ENCODE results near the gene HNRNPUL2.
"Not testable (repeated sequence)": the region's sequence is repeated elsewhere in the genome, so short reads cannot be mapped to it uniquely, and the experiment has no call there.

The HNRNPUL2 gene

GRCh38 chr11:62727165-62727871 lies at the start of gene HNRNPUL2:
Gene HNRNPUL2 (minus strand): TSS chr11:62727457. CDS start chr11:62727156, 301 bp downstream.
- Histone ChIP-seq H3K4me3 (ENCODE audit: low read length) (peak within 1 kb of the TSS; percentile 66), H3K27me3 (ENCODE audit: control insufficient read depth, insufficient read depth, low read length) (no peaks in the 10 kb centered on the region), H3K27ac (ENCODE audit: low read length) (peak within 1 kb of the TSS; percentile 90), H3K36me3 (ENCODE audit: control insufficient read depth, low read depth, low read length) (peaks cover 29% of the 10 kb centered on the region), H3K9ac (ENCODE audit: low read length) (peak within 1 kb of the TSS; percentile 77), H3K9me3 (ENCODE audit: control insufficient read depth, low read depth, low read length) (no peaks in the 10 kb centered on the region), H3K4me1 (ENCODE audit: control insufficient read depth, low read depth, low read length) (peaks cover 15% of the 10 kb centered on the region)

- H3K4me1 ChIP-seq (ENCODE audit: control insufficient read depth, low read depth, low read length): no peaks in the 10 kb centered on the region
- H3K9me3 ChIP-seq (ENCODE audit: control insufficient read depth, low read depth, low read length): no peaks in the 10 kb centered on the region
- H3K9ac ChIP-seq (ENCODE audit: low read length): no peak overlapping the region
- H3K4me3 ChIP-seq (ENCODE audit: low read length): no peak overlapping the region
- peaks cover 30% of the 10 kb centered on the region for H3K36me3 ChIP-seq (ENCODE audit: control insufficient read depth, low read depth, low read length)
- no peak overlapping the region for H3K27ac ChIP-seq (ENCODE audit: low read length)
- no peaks in the 10 kb centered on the region for H3K27me3 ChIP-seq (ENCODE audit: control insufficient read depth, insufficient read depth, low read length)
Observed at GRCh38 chr11:62775646-62776045, 48.4 kb upstream of the HNRNPUL2 start.

- H3K9ac ChIP-seq (ENCODE audit: low read length): no peak overlapping the region
- no peaks in the 10 kb centered on the region for H3K9me3 ChIP-seq (ENCODE audit: control insufficient read depth, low read depth, low read length)
- no peak overlapping the region for H3K4me3 ChIP-seq (ENCODE audit: low read length)
- no peaks in the 10 kb centered on the region for H3K27me3 ChIP-seq (ENCODE audit: control insufficient read depth, insufficient read depth, low read length)
- H3K36me3 ChIP-seq (ENCODE audit: control insufficient read depth, low read depth, low read length): peaks cover 30% of the 10 kb centered on the region
- H3K4me1 ChIP-seq (ENCODE audit: control insufficient read depth, low read depth, low read length): no peaks in the 10 kb centered on the region
- H3K27ac ChIP-seq (ENCODE audit: low read length): no peak overlapping the region
Observed at GRCh38 chr11:62774407-62774806, 47.1 kb upstream of the HNRNPUL2 start.

GRCh38 chr11:62771144-62772021 lies 44.1 kb upstream of the HNRNPUL2 start, which contains the start of gene TAF6L:
Gene TAF6L (plus strand): TSS chr11:62771396. CDS start chr11:62775784, 4,388 bp downstream.
- H3K27me3 ChIP-seq (ENCODE audit: control insufficient read depth, insufficient read depth, low read length): no peaks in the 10 kb centered on the region
- no peaks in the 10 kb centered on the region for H3K4me1 ChIP-seq (ENCODE audit: control insufficient read depth, low read depth, low read length)
- peak within 1 kb of the TSS; percentile 73 for H3K9ac ChIP-seq (ENCODE audit: low read length)
- peak within 1 kb of the TSS; percentile 79 for H3K27ac ChIP-seq (ENCODE audit: low read length)
- peak within 1 kb of the TSS; percentile 99 for H3K4me3 ChIP-seq (ENCODE audit: low read length)
- no peaks in the 10 kb centered on the region for H3K9me3 ChIP-seq (ENCODE audit: control insufficient read depth, low read depth, low read length)
- peaks cover 18% of the 10 kb centered on the region for H3K36me3 ChIP-seq (ENCODE audit: control insufficient read depth, low read depth, low read length)

- Histone ChIP-seq H3K9me3 (ENCODE audit: control insufficient read depth, low read depth, low read length) (no peaks in the 10 kb centered on the region), H3K9ac (ENCODE audit: low read length) (peak overlapping the region; percentile 73), H3K4me1 (ENCODE audit: control insufficient read depth, low read depth, low read length) (no peaks in the 10 kb centered on the region), H3K27me3 (ENCODE audit: control insufficient read depth, insufficient read depth, low read length) (no peaks in the 10 kb centered on the region), H3K27ac (ENCODE audit: low read length) (peak overlapping the region; percentile 79), H3K4me3 (ENCODE audit: low read length) (peak overlapping the region; percentile 99), H3K36me3 (ENCODE audit: control insufficient read depth, low read depth, low read length) (peaks cover 16% of the 10 kb centered on the region)
Observed at GRCh38 chr11:62770778-62771143, 43.5 kb upstream of the HNRNPUL2 start.

- H3K9ac ChIP-seq (ENCODE audit: low read length); H3K27me3 ChIP-seq (ENCODE audit: control insufficient read depth, insufficient read depth, low read length); H3K4me3 ChIP-seq (ENCODE audit: low read length); H3K27ac ChIP-seq (ENCODE audit: low read length); H3K9me3 ChIP-seq (ENCODE audit: control insufficient read depth, low read depth, low read length): not testable (repeated sequence)
- H3K36me3 ChIP-seq (ENCODE audit: control insufficient read depth, low read depth, low read length): peaks cover 11% of the 10 kb centered on the region
- H3K4me1 ChIP-seq (ENCODE audit: control insufficient read depth, low read depth, low read length): peaks cover 15% of the 10 kb centered on the region
Observed at GRCh38 chr11:62760867-62761227, 33.6 kb upstream of the HNRNPUL2 start.

- Histone ChIP-seq H3K4me3 (ENCODE audit: low read length) (peak overlapping the region; percentile 72), H3K9ac (ENCODE audit: low read length) (peak overlapping the region; percentile 71), H3K4me1 (ENCODE audit: control insufficient read depth, low read depth, low read length) (peaks cover 18% of the 10 kb centered on the region), H3K27ac (ENCODE audit: low read length) (peak overlapping the region; percentile 84), H3K9me3 (ENCODE audit: control insufficient read depth, low read depth, low read length) (no peaks in the 10 kb centered on the region), H3K27me3 (ENCODE audit: control insufficient read depth, insufficient read depth, low read length) (no peaks in the 10 kb centered on the region), H3K36me3 (ENCODE audit: control insufficient read depth, low read depth, low read length) (peaks cover 8% of the 10 kb centered on the region)
Observed at GRCh38 chr11:62757846-62758788, 30.9 kb upstream of the HNRNPUL2 start.

DNA sequence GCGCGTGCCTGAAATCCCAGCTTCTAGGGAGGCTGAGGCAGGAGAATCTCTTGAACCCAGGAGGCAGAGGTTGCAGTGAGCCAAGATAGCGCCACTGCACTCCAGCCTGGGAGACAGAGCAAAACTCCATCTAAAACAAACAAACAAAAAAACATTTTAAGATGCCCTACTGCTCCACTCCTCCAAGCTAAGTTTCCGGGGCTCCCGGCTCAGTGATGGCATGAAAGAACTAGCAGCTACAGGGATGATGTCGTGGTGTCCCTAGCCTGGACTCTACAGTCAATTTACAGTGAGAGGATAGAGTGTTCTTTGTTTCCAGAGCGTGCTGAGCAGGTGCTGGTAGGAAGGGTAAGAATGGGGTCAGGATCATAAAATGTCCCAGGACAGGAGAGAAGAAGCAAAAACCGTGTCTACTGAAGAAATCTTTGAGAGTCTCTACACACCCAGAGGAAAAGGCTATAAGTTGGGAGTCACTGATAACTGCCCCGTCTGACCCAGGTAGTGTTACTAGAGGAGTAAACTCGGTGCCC lies 27.9 kb upstream of the HNRNPUL2 start:
- Histone ChIP-seq H3K27ac (ENCODE audit: low read length) (no peak overlapping the region), H3K4me3 (ENCODE audit: low read length) (peak overlapping the region; percentile 85), H3K9ac (ENCODE audit: low read length) (no peak overlapping the region), H3K4me1 (ENCODE audit: control insufficient read depth, low read depth, low read length) (peaks cover 9% of the 10 kb centered on the region), H3K36me3 (ENCODE audit: control insufficient read depth, low read depth, low read length) (peaks cover 18% of the 10 kb centered on the region), H3K9me3 (ENCODE audit: control insufficient read depth, low read depth, low read length) (no peaks in the 10 kb centered on the region), H3K27me3 (ENCODE audit: control insufficient read depth, insufficient read depth, low read length) (no peaks in the 10 kb centered on the region)

DNA sequence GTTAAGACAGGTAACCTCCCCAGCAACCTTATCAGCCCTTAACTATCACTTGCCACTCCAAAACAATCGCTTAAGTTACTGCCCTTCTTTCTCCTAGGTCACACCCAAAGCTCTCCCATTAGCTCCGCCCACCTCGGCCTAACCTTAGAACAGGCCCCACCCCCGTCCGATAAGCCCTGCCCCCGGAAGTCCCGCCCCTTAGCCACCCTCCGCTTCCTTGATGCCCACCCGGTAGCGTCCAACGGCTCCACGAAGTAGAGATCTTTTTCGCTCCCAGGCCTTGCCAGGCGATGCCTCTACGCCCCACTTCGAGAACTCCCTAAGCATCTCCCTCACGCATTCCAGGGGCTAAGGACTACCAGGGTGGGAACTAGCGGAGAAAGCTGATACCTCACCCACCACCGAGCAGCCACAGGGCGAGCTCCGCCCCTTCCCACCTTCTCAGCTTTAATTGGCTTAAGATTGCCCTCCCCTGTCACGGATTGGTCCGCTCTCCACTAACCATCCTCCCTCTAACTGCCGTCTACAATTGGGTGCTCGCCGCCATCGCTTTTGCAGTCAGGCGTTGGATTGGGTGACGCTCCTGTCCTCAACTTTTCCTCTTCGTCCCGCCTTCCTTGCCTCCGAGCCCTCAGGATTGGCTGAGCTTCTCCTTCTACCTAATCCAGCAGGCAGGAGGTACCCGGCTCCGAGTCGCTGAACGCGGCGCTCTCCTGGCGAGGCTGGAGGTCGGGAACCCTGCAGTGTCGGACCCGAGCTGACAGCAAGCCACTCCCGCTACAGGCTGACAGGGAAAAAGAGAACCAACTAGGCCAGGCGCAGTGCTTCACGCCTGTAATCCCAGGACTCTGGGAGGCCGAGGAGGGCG lies 26.7 kb upstream of the HNRNPUL2 start, which contains the start of gene ZBTB3:
ZBTB3 (minus strand) TSS at position 425 of the 868 bp plus-strand sequence. CDS start 496 bp downstream, outside the sequence.
- Histone ChIP-seq H3K36me3 (ENCODE audit: control insufficient read depth, low read depth, low read length) (peaks cover 27% of the 10 kb centered on the region), H3K9me3 (ENCODE audit: control insufficient read depth, low read depth, low read length) (no peaks in the 10 kb centered on the region), H3K4me3 (ENCODE audit: low read length) (peak within 1 kb of the TSS; percentile 85), H3K27me3 (ENCODE audit: control insufficient read depth, insufficient read depth, low read length) (no peaks in the 10 kb centered on the region), H3K9ac (ENCODE audit: low read length) (peak within 1 kb of the TSS; percentile 67), H3K27ac (ENCODE audit: low read length) (peak within 1 kb of the TSS; percentile 76), H3K4me1 (ENCODE audit: control insufficient read depth, low read depth, low read length) (peaks cover 9% of the 10 kb centered on the region)

- Histone ChIP-seq H3K9ac (ENCODE audit: low read length) (no peak overlapping the region), H3K4me3 (ENCODE audit: low read length) (peak overlapping the region; percentile 85), H3K36me3 (ENCODE audit: control insufficient read depth, low read depth, low read length) (peaks cover 27% of the 10 kb centered on the region), H3K27me3 (ENCODE audit: control insufficient read depth, insufficient read depth, low read length) (no peaks in the 10 kb centered on the region), H3K9me3 (ENCODE audit: control insufficient read depth, low read depth, low read length) (no peaks in the 10 kb centered on the region), H3K4me1 (ENCODE audit: control insufficient read depth, low read depth, low read length) (peaks cover 6% of the 10 kb centered on the region), H3K27ac (ENCODE audit: low read length) (no peak overlapping the region)
Observed at GRCh38 chr11:62752994-62753735, 25.9 kb upstream of the HNRNPUL2 start.
